GM20000 (cell line): Measurements from ENCODE around the gene GBA2.

Experiments used
- DNase-seq: peaks from one replicate; pipeline ENCODE4 v3.0.0; 2012; ENCODE audit warnings: low spot score
- TF ChIP-seq, protein P1 (sequence below): IDR thresholded peaks from 2 replicates; pipeline ENCODE4 v1.5.1; 2012; ENCODE audit warnings: mild to moderate bottlenecking, control low read depth; ENCODE audit errors: extremely low read depth, missing control alignments

Gene GBA2

DNA sequence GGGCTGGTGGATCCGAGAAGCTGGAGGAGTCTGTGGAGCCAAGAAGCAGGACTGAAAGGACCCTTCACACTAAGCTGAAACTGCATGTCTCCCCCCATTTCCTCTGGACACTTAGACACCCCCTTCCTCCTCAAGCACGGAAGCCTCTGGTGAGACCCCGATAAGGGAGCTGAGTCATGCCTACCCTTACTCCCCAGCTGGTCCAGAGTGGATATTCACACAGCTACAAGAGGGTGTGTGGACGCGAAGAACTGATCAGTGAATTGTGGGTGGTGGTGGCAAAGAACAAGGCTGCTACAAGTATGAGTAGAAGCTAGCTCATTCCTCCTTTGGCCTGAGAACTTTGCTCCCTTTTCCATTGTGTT is 21.4 kb downstream of the GBA2 start:
- DNase-seq, result no peak
- TF ChIP-seq, protein P1, sequence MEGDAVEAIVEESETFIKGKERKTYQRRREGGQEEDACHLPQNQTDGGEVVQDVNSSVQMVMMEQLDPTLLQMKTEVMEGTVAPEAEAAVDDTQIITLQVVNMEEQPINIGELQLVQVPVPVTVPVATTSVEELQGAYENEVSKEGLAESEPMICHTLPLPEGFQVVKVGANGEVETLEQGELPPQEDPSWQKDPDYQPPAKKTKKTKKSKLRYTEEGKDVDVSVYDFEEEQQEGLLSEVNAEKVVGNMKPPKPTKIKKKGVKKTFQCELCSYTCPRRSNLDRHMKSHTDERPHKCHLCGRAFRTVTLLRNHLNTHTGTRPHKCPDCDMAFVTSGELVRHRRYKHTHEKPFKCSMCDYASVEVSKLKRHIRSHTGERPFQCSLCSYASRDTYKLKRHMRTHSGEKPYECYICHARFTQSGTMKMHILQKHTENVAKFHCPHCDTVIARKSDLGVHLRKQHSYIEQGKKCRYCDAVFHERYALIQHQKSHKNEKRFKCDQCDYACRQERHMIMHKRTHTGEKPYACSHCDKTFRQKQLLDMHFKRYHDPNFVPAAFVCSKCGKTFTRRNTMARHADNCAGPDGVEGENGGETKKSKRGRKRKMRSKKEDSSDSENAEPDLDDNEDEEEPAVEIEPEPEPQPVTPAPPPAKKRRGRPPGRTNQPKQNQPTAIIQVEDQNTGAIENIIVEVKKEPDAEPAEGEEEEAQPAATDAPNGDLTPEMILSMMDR, result no peak

DNA sequence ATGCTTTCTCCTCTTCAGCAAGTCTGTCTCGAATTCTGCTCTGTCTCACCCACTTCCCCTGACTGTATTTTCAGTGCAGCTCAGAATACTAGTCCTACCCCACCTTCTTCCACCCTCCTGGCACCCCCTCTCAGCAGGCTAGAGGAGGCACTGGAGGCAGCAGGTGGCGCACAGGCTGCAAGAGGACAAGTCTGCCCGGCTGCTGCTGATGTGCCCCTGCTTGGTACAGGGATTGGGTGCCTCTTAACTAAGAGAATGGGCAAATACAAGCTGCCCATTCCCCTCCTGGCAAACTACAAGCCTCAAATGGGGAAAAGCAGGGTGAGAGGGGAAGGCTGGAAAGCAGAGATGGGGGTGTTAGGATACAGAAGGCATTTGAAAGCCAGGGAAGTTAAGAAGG is 22.1 kb downstream of the GBA2 start:
- DNase-seq, result peak; percentile 39
- TF ChIP-seq, protein P1, result peak; percentile 16

DNA sequence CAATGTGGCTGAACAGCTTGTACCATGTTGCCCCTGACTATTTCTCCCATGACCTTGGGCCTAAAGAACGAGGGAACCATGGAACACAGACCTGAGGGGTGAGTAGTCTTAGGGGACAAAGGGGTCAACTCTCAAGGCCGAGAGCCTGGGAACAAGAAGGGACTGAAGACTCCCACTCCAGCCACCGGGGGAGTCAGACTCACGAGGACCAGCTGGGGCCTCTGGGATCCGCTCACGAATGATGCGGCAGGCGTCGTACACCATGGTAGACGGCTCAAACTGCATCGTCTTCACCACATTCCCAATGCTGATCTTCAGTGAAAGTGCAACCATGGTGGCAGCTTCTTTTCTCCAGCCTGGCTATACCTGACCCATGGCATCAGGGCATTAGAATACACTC is 23.7 kb downstream of the GBA2 start:
- TF ChIP-seq, protein P1, result no peak
- DNase-seq, result no peak

DNA sequence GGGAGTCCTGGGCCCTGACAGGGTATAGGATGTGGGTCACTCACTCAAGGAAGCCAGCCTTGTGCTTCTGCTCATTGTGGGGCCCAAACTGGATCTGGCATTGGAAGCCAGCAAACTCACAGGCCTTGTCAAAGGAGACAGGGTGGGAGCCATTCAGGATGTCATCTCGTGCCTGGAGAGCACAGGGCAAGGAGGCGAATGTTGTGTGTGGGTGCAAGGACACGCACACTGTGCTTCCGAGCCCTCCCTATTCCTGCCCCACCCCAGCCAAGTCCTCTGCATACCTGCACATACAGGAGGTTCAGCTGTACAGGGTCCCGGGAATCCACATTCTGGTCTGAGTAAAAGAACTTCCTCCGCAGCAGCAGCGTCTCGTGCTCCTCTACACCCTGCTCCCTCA is 25.1 kb downstream of the GBA2 start:
- no peak for DNase-seq
- TF ChIP-seq, protein P1, result no peak

DNA sequence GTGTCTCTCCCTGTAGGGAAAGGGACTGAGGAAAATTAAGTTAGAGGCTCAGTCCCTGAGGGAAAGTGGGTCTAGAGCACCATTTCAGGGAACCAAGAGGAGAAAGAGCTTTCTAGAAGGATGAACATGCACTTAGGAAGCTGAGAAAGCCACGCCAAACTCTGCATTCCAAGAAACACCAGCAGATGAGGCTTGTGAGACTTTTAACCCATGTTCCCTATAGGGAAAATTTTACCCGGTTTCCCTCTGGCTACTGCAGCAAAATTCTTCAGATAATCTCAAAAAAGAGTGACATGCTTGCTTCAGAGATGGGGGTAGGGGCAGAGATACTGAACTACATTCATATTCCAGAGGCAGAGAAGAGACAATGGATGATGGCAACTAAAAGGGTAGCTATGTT is 25.6 kb downstream of the GBA2 start:
- TF ChIP-seq, protein P1, result no peak
- no peak for DNase-seq

DNA sequence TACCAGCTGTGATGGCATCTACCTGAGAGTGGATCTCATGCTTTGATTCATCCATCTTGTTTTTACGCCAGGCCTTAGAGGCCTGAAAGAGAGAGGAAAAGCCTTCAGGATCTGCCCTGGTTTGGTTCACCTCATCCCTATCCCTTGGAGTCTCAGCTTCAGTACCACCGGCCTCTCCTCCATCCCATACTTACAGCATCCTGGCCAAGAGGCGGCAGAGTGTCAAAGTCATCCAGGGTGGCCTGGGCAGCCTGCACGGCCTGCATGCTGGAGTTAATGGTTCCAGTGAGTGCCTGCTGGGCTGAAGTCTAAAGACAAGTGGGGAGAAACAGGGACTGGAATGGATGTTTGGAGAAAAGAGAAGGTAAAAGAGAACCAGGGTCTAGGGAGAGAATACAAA is 29.5 kb downstream of the GBA2 start:
- DNase-seq, result no peak
- TF ChIP-seq, protein P1, result no peak

DNA sequence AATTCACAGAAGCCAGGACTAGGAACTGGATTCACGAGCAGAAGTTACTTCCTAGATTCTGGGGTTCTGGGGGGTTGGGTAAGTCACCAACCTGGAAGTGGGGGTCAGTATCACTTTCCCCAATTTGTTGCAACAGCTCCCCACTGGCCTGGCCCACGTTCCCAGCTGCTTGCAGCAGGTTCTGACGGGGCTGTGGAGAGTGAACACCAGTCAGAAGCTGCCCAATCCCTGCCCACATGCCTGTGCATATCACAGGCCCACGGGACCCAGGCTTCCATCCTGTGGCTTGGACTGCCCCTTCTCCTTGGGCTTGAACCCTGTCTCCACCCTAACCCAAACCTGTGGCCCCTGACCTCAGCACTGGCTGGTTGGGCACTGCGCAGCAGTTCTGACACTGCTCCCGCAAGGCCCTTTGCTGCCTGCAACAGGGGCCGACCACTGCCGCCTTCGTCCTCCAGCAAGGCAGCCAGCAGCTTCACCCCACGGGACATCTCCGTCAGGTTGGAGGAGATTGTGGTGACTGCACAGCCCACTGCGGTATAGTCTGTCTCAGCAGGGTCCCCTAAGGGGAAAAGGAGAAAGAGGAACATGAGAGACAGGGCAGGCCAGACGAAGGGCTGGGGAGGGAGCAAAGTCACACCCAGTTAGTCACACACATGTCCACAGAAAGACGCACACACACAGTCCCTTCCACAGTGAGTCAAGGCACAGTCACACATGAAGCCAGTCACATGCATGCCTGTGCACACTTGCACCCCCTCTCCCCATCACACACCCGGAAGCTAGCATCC is 30.1 kb downstream of the GBA2 start:
- DNase-seq, result no peak
- TF ChIP-seq, protein P1, result no peak
